Gastroesophageal sphincter (tissue), 3 donors: ENCODE data around the gene PSME4.

ENCODE experiments used
- EP300 ChIP-seq: sonication (generic); formaldehyde crosslinking; IDR thresholded peaks from one replicate; pipeline ENCODE4 v1.6.1; 2017; ENCODE audit warnings: antibody characterized with exemption, mild to moderate bottlenecking
- POLR2A ChIP-seq, 2 donors: fragments of 450-650 bp; IDR thresholded peaks; one replicate each; pipeline ENCODE4 v1.6.1; 2017; ENCODE audit warnings: antibody characterized with exemption in 2 of 2, mild to moderate bottlenecking in 2 of 2, moderate library complexity in 1 of 2
- POLR2AphosphoS5 ChIP-seq: sonication (generic); formaldehyde crosslinking; IDR thresholded peaks from one replicate; pipeline ENCODE4 v1.6.1; 2017; ENCODE audit warnings: antibody characterized with exemption
- TF ChIP-seq, protein P1 (sequence below), 4 experiments: fragments of 200-600 bp in 2 of 4; fragments of 450-650 bp in 2 of 4; sonication (generic) in 1 of 4; IDR thresholded peaks; one replicate each; pipeline ENCODE4 v1.5.1; 2017 to 2019; ENCODE audit warnings: antibody characterized with exemption in 4 of 4, mild to moderate bottlenecking in 2 of 4, moderate library complexity in 2 of 4

DNA sequence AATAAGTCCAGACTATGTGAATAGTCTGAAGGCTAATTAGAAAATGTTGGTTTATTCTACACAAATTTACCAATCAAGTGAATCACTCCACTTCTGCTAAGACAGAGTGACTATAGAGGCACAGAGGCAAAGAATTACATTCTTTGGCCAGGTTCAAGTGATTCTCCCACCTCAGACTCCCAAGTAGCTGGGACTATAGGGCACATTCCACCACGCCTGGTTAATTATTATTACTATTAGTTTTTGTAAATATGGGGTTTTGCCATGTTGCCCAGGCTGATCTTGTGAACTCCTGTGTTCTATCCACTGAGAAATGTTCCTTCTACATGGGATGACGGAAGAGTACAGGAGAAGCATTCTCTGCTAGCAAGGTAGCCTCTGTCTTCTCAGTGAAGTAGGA is 37.6 kb upstream of the PSME4 start:
- TF ChIP-seq, protein P1, sequence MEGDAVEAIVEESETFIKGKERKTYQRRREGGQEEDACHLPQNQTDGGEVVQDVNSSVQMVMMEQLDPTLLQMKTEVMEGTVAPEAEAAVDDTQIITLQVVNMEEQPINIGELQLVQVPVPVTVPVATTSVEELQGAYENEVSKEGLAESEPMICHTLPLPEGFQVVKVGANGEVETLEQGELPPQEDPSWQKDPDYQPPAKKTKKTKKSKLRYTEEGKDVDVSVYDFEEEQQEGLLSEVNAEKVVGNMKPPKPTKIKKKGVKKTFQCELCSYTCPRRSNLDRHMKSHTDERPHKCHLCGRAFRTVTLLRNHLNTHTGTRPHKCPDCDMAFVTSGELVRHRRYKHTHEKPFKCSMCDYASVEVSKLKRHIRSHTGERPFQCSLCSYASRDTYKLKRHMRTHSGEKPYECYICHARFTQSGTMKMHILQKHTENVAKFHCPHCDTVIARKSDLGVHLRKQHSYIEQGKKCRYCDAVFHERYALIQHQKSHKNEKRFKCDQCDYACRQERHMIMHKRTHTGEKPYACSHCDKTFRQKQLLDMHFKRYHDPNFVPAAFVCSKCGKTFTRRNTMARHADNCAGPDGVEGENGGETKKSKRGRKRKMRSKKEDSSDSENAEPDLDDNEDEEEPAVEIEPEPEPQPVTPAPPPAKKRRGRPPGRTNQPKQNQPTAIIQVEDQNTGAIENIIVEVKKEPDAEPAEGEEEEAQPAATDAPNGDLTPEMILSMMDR (IDR thresholded peaks at IDR 0.05): no peak
- TF ChIP-seq POLR2A (IDR thresholded peaks at IDR 0.05): peak in 1 of 2 donors; percentile 6
- no peak for TF ChIP-seq POLR2AphosphoS5
- TF ChIP-seq EP300: no peak
